Measurements from ENCODE around the gene GORAB.

Gene GORAB

GRCh38 chr1:170580636-170581440, 48.9 kb downstream of the GORAB start:
- no peak for DNase-seq (ENCODE audit: insufficient read length, low spot score)
- no peak for FAIRE-seq
- no peak for TF ChIP-seq PAX5 (IDR thresholded peaks at IDR 0.05; ENCODE audit: insufficient read depth, low read length, severe bottlenecking)
- no peak for TF ChIP-seq POU2F2 (IDR thresholded peaks at IDR 0.05; ENCODE audit: low read depth, low read length)
- TF ChIP-seq POLR2AphosphoS5 (IDR thresholded peaks at IDR 0.05; ENCODE audit: low read depth, low read length), result no peak
- TF ChIP-seq TAF1 (IDR thresholded peaks at IDR 0.05; ENCODE audit: low read depth, low read length), result no peak
- no peak for TF ChIP-seq POLR2A (IDR thresholded peaks at IDR 0.05; ENCODE audit: low read depth, low read length)
- TF ChIP-seq SPI1 (IDR thresholded peaks at IDR 0.05; ENCODE audit: low read depth, low read length), result no peak

- TF ChIP-seq SPI1 (IDR thresholded peaks at IDR 0.05; ENCODE audit: low read depth, low read length), result no peak
- no peak for TF ChIP-seq POLR2A (IDR thresholded peaks at IDR 0.05; ENCODE audit: low read depth, low read length)
- TF ChIP-seq TAF1 (IDR thresholded peaks at IDR 0.05; ENCODE audit: low read depth, low read length), result no peak
- TF ChIP-seq POU2F2 (IDR thresholded peaks at IDR 0.05; ENCODE audit: low read depth, low read length), result no peak
- no peak for TF ChIP-seq PAX5 (IDR thresholded peaks at IDR 0.05; ENCODE audit: insufficient read depth, low read length, severe bottlenecking)
- no peak for TF ChIP-seq POLR2AphosphoS5 (IDR thresholded peaks at IDR 0.05; ENCODE audit: low read depth, low read length)
- DNase-seq (ENCODE audit: insufficient read length, low spot score), result no peak
- no peak for FAIRE-seq
Measured at GRCh38 chr1:170583186-170583585, 51.2 kb downstream of the GORAB start.

- no peak for TF ChIP-seq POU2F2 (IDR thresholded peaks at IDR 0.05; ENCODE audit: low read depth, low read length)
- TF ChIP-seq TAF1 (IDR thresholded peaks at IDR 0.05; ENCODE audit: low read depth, low read length), result no peak
- TF ChIP-seq PAX5 (IDR thresholded peaks at IDR 0.05; ENCODE audit: insufficient read depth, low read length, severe bottlenecking), result no peak
- TF ChIP-seq SPI1 (IDR thresholded peaks at IDR 0.05; ENCODE audit: low read depth, low read length), result no peak
- no peak for TF ChIP-seq POLR2A (IDR thresholded peaks at IDR 0.05; ENCODE audit: low read depth, low read length)
- no peak for TF ChIP-seq POLR2AphosphoS5 (IDR thresholded peaks at IDR 0.05; ENCODE audit: low read depth, low read length)
- DNase-seq (ENCODE audit: insufficient read length, low spot score) (no peak), FAIRE-seq (no peak)
Measured at GRCh38 chr1:170586321-170587252, 54.6 kb downstream of the GORAB start.

- TF ChIP-seq POLR2AphosphoS5 (IDR thresholded peaks at IDR 0.05; ENCODE audit: low read depth, low read length) (no peak), POU2F2 (IDR thresholded peaks at IDR 0.05; ENCODE audit: low read depth, low read length) (no peak), POLR2A (IDR thresholded peaks at IDR 0.05; ENCODE audit: low read depth, low read length) (no peak), TAF1 (IDR thresholded peaks at IDR 0.05; ENCODE audit: low read depth, low read length) (no peak), SPI1 (IDR thresholded peaks at IDR 0.05; ENCODE audit: low read depth, low read length) (no peak), PAX5 (IDR thresholded peaks at IDR 0.05; ENCODE audit: insufficient read depth, low read length, severe bottlenecking) (no peak)
- FAIRE-seq, result no peak
- no peak for DNase-seq (ENCODE audit: insufficient read length, low spot score)
Measured at GRCh38 chr1:170587253-170587593, 55.3 kb downstream of the GORAB start.

GRCh38 chr1:170590921-170591705, 59.1 kb downstream of the GORAB start:
- DNase-seq (ENCODE audit: insufficient read length, low spot score) (no peak), FAIRE-seq (no peak)
- TF ChIP-seq POLR2AphosphoS5 (IDR thresholded peaks at IDR 0.05; ENCODE audit: low read depth, low read length) (no peak), SPI1 (IDR thresholded peaks at IDR 0.05; ENCODE audit: low read depth, low read length) (no peak), POLR2A (IDR thresholded peaks at IDR 0.05; ENCODE audit: low read depth, low read length) (no peak)

GRCh38 chr1:170592591-170593111, 60.7 kb downstream of the GORAB start:
- TF ChIP-seq PAX5 (IDR thresholded peaks at IDR 0.05; ENCODE audit: insufficient read depth, low read length, severe bottlenecking) (no peak), POLR2AphosphoS5 (IDR thresholded peaks at IDR 0.05; ENCODE audit: low read depth, low read length) (no peak), POU2F2 (IDR thresholded peaks at IDR 0.05; ENCODE audit: low read depth, low read length) (no peak), TAF1 (IDR thresholded peaks at IDR 0.05; ENCODE audit: low read depth, low read length) (no peak), POLR2A (IDR thresholded peaks at IDR 0.05; ENCODE audit: low read depth, low read length) (no peak), SPI1 (IDR thresholded peaks at IDR 0.05; ENCODE audit: low read depth, low read length) (no peak)
- DNase-seq (ENCODE audit: insufficient read length, low spot score) (no peak), FAIRE-seq (no peak)

- FAIRE-seq, result no peak
- TF ChIP-seq POU2F2 (IDR thresholded peaks at IDR 0.05; ENCODE audit: low read depth, low read length), result no peak
- peak; percentile 29; the same call in 1 of the 2 replicates for TF ChIP-seq SPI1 (IDR thresholded peaks at IDR 0.05; ENCODE audit: low read depth, low read length)
- no peak for DNase-seq (ENCODE audit: insufficient read length, low spot score)
Measured at GRCh38 chr1:170593173-170594011, 61.4 kb downstream of the GORAB start.

- no peak for TF ChIP-seq POLR2A (IDR thresholded peaks at IDR 0.05; ENCODE audit: low read depth, low read length)
- no peak for TF ChIP-seq SPI1 (IDR thresholded peaks at IDR 0.05; ENCODE audit: low read depth, low read length)
- TF ChIP-seq POLR2AphosphoS5 (IDR thresholded peaks at IDR 0.05; ENCODE audit: low read depth, low read length), result no peak
- FAIRE-seq, result no peak
- no peak for DNase-seq (ENCODE audit: insufficient read length, low spot score)
Measured at GRCh38 chr1:170594066-170594626, 62.2 kb downstream of the GORAB start.
